ENCODE results near the gene TBC1D17.

Gene TBC1D17

GRCh38 chr19:49832556-49832955 lies 44.9 kb upstream of the TBC1D17 start:
- H3K4me3 Mint-ChIP-seq, result no peak overlapping the region
- DNase-seq, result no peak
- no peaks in the 10 kb centered on the region for H3K9me3 Mint-ChIP-seq
- peaks cover 30% of the 10 kb centered on the region for H3K36me3 Mint-ChIP-seq (ENCODE audit: low read depth)
- TF ChIP-seq CTCF (IDR thresholded peaks at IDR 0.05), result no peak
- peaks cover 32% of the 10 kb centered on the region for H3K4me1 Mint-ChIP-seq
- H3K27ac Mint-ChIP-seq, result peak overlapping the region; percentile 90
- peaks cover 9% of the 10 kb centered on the region for H3K27me3 Mint-ChIP-seq (ENCODE audit: low read depth, poor library complexity)

- H3K27me3 Mint-ChIP-seq (ENCODE audit: low read depth, poor library complexity), result peaks cover 11% of the 10 kb centered on the region
- peaks cover 41% of the 10 kb centered on the region for H3K36me3 Mint-ChIP-seq (ENCODE audit: low read depth)
- H3K27ac Mint-ChIP-seq, result peak overlapping the region; percentile 90
- H3K4me1 Mint-ChIP-seq, result peaks cover 30% of the 10 kb centered on the region
- no peaks in the 10 kb centered on the region for H3K9me3 Mint-ChIP-seq
- H3K4me3 Mint-ChIP-seq, result no peak overlapping the region
- no peak for DNase-seq
- TF ChIP-seq CTCF (IDR thresholded peaks at IDR 0.05), result no peak
Measured at GRCh38 chr19:49833599-49833998, 43.9 kb upstream of the TBC1D17 start.

GRCh38 chr19:49835562-49835961 lies 41.9 kb upstream of the TBC1D17 start:
- Mint-ChIP-seq H3K27ac (no peak overlapping the region), H3K4me3 (no peak overlapping the region), H3K4me1 (peaks cover 30% of the 10 kb centered on the region), H3K27me3 (ENCODE audit: low read depth, poor library complexity) (peaks cover 11% of the 10 kb centered on the region), H3K9me3 (no peaks in the 10 kb centered on the region), H3K36me3 (ENCODE audit: low read depth) (peaks cover 60% of the 10 kb centered on the region)
- no peak for TF ChIP-seq CTCF (IDR thresholded peaks at IDR 0.05)
- no peak for DNase-seq

- H3K27me3 Mint-ChIP-seq (ENCODE audit: low read depth, poor library complexity), result peaks cover 11% of the 10 kb centered on the region
- no peak overlapping the region for H3K4me3 Mint-ChIP-seq
- peaks cover 66% of the 10 kb centered on the region for H3K36me3 Mint-ChIP-seq (ENCODE audit: low read depth)
- H3K27ac Mint-ChIP-seq, result no peak overlapping the region
- H3K9me3 Mint-ChIP-seq, result no peaks in the 10 kb centered on the region
- peaks cover 33% of the 10 kb centered on the region for H3K4me1 Mint-ChIP-seq
- no peak for DNase-seq
- no peak for TF ChIP-seq CTCF (IDR thresholded peaks at IDR 0.05)
Measured at GRCh38 chr19:49836176-49837008, 41.1 kb upstream of the TBC1D17 start.

- H3K27ac Mint-ChIP-seq, result no peak overlapping the region
- peaks cover 66% of the 10 kb centered on the region for H3K36me3 Mint-ChIP-seq (ENCODE audit: low read depth)
- no peak for TF ChIP-seq CTCF (IDR thresholded peaks at IDR 0.05)
- peaks cover 29% of the 10 kb centered on the region for H3K4me1 Mint-ChIP-seq
- no peak overlapping the region for H3K4me3 Mint-ChIP-seq
- H3K9me3 Mint-ChIP-seq, result no peaks in the 10 kb centered on the region
- DNase-seq, result no peak
- peaks cover 11% of the 10 kb centered on the region for H3K27me3 Mint-ChIP-seq (ENCODE audit: low read depth, poor library complexity)
Measured at GRCh38 chr19:49837009-49837310, 40.5 kb upstream of the TBC1D17 start.

- peaks cover 11% of the 10 kb centered on the region for H3K27me3 Mint-ChIP-seq (ENCODE audit: low read depth, poor library complexity)
- peaks cover 62% of the 10 kb centered on the region for H3K36me3 Mint-ChIP-seq (ENCODE audit: low read depth)
- TF ChIP-seq CTCF (IDR thresholded peaks at IDR 0.05), result no peak
- DNase-seq, result no peak
- H3K27ac Mint-ChIP-seq, result peak overlapping the region; percentile 94
- H3K4me1 Mint-ChIP-seq, result peaks cover 26% of the 10 kb centered on the region
- no peaks in the 10 kb centered on the region for H3K9me3 Mint-ChIP-seq
- no peak overlapping the region for H3K4me3 Mint-ChIP-seq
Measured at GRCh38 chr19:49837425-49837824, 40.1 kb upstream of the TBC1D17 start.

Data from nephron progenitor cell (in vitro differentiated cells).